22Rv1 (cell line): ENCODE data around the gene NLK.

Experiments used
- ZFX ChIP-seq: fragments of 450-650 bp; IDR thresholded peaks from 2 replicates; pipeline ENCODE4 v1.6.1; 2017; ENCODE audit warnings: antibody characterized with exemption, borderline replicate concordance
- TF ChIP-seq, protein P1 (sequence below): fragments of 450-650 bp; IDR thresholded peaks from 2 replicates; pipeline ENCODE4 v1.5.1; 2017; ENCODE audit warnings: mild to moderate bottlenecking

DNA sequence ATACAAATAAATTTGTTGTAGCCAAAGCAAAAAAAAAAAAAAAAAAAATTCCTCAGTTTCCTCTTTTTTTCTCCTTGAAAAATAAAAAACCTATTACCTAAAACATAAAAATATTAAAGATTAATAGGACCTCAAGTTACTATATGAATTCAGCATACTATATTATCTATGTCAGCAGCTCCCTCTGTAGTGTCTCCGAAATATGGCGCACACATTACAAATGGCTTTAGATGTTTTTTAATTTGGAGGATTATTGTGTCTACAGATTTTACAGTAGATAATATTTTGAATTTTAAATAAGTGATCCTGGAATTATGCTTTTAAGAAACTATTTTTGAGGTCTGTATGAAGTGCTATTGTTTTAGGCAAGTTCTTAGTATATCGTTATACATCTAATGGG lies 94.4 kb downstream of the NLK start:
- TF ChIP-seq, protein P1, sequence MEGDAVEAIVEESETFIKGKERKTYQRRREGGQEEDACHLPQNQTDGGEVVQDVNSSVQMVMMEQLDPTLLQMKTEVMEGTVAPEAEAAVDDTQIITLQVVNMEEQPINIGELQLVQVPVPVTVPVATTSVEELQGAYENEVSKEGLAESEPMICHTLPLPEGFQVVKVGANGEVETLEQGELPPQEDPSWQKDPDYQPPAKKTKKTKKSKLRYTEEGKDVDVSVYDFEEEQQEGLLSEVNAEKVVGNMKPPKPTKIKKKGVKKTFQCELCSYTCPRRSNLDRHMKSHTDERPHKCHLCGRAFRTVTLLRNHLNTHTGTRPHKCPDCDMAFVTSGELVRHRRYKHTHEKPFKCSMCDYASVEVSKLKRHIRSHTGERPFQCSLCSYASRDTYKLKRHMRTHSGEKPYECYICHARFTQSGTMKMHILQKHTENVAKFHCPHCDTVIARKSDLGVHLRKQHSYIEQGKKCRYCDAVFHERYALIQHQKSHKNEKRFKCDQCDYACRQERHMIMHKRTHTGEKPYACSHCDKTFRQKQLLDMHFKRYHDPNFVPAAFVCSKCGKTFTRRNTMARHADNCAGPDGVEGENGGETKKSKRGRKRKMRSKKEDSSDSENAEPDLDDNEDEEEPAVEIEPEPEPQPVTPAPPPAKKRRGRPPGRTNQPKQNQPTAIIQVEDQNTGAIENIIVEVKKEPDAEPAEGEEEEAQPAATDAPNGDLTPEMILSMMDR: no peak
- no peak for TF ChIP-seq ZFX
